Loucy (cell line): ENCODE measurements around the gene CDC42EP3.

ENCODE experiments used
- H2AFZ ChIP-seq: fragments of 200-600 bp; sonication (generic); 2 replicates; pipeline ENCODE4 v1.6.0; 2016; ENCODE audit warnings: antibody characterized with exemption, mild to moderate bottlenecking, low read length, moderate library complexity
- H3F3A ChIP-seq: fragments of 200-600 bp; 2 replicates; pipeline ENCODE4 v1.6.0; 2016; ENCODE audit warnings: antibody characterized with exemption, low read depth, mild to moderate bottlenecking
- H3K27me3 ChIP-seq: fragments of 200-600 bp; sonication (generic); 2 replicates; pipeline ENCODE4 v1.6.1; 2014; ENCODE audit warnings: low read length, mild to moderate bottlenecking; ENCODE audit not compliant: insufficient read depth, poor library complexity, severe bottlenecking
- H3K36me3 ChIP-seq: fragments of 200-600 bp; sonication (generic); 2 replicates; pipeline ENCODE4 v1.6.1; 2016; ENCODE audit warnings: low read length; ENCODE audit not compliant: insufficient read depth
- H3K4me1 ChIP-seq: fragments of 200-600 bp; sonication (generic); 2 replicates; pipeline ENCODE4 v1.5.1; 2014; ENCODE audit warnings: low read length, mild to moderate bottlenecking; ENCODE audit not compliant: insufficient read depth, poor library complexity, severe bottlenecking
- H3K4me2 ChIP-seq: fragments of 200-600 bp; sonication (generic); 2 replicates; pipeline ENCODE4 v1.6.0; 2014; ENCODE audit warnings: antibody characterized with exemption, low read length, low read depth, mild to moderate bottlenecking; ENCODE audit not compliant: poor library complexity, severe bottlenecking
- H3K4me3 ChIP-seq: fragments of 200-600 bp; sonication (generic); 2 replicates; pipeline ENCODE4 v1.5.1; 2014; ENCODE audit warnings: low read length, mild to moderate bottlenecking, mixed read lengths; ENCODE audit not compliant: poor library complexity, severe bottlenecking
- H3K79me2 ChIP-seq: fragments of 200-600 bp; sonication (generic); 2 replicates; pipeline ENCODE4 v1.6.1; 2014; ENCODE audit warnings: low read length; ENCODE audit not compliant: insufficient read depth
- H3K9ac ChIP-seq: fragments of 200-600 bp; sonication (generic); 2 replicates; pipeline ENCODE4 v1.6.0; 2014; ENCODE audit warnings: mild to moderate bottlenecking, low read depth, low read length, moderate library complexity; ENCODE audit not compliant: poor library complexity, severe bottlenecking
- H3K9me2 ChIP-seq: fragments of 200-600 bp; sonication (generic); replicated peaks from 2 replicates; pipeline ENCODE4 v1.6.1; 2016; ENCODE audit warnings: low read depth, low read length, mixed read lengths
- H3K9me3 ChIP-seq: fragments of 200-600 bp; sonication (generic); 2 replicates; pipeline ENCODE4 v1.6.1; 2014; ENCODE audit warnings: mild to moderate bottlenecking, antibody characterized with exemption, low read length, low read depth; ENCODE audit not compliant: insufficient read depth
- H4K20me1 ChIP-seq: fragments of 200-600 bp; sonication (generic); 2 replicates; pipeline ENCODE4 v1.6.0; 2014; ENCODE audit warnings: antibody characterized with exemption, low read length, mild to moderate bottlenecking; ENCODE audit not compliant: insufficient read depth, poor library complexity, severe bottlenecking
- EZH2phosphoT487 ChIP-seq: fragments of 200-600 bp; IDR thresholded peaks from 2 replicates; pipeline ENCODE4 v1.6.1; 2018; ENCODE audit warnings: antibody characterized with exemption, mild to moderate bottlenecking, moderate library complexity, borderline replicate concordance
- TF ChIP-seq, protein P1 (sequence below): fragments of 200-600 bp; sonication (generic); conservative IDR thresholded peaks from 2 replicates; pipeline ENCODE4 v1.5.1; 2014; ENCODE audit warnings: mild to moderate bottlenecking, antibody characterized with exemption, low read length

Gene CDC42EP3

DNA sequence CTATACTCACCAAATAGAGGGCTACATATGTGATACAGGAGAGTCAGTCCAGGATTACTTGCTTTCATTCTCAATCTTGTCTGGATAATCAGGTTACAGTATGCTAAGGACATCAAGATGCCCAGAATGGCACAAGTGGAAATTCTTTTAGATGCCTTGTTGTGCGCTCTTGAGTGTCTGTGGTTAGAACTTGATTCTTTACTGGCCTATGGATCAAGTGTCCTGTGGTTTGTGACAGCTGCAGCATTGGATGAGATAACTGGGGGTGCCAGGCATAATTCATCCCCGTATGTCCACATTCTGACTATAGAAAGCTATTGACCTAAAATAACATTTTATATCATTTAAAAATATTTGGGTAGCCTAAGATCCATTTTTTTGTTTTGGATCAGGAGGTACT lies 40.1 kb downstream of the CDC42EP3 start:
- no peak overlapping the region for H3K9ac ChIP-seq
- no peak overlapping the region for H2AFZ ChIP-seq
- no peaks in the 10 kb centered on the region for H3K27me3 ChIP-seq
- H3K4me3 ChIP-seq: no peak overlapping the region
- no peaks in the 10 kb centered on the region for H3K9me2 ChIP-seq
- no peaks in the 10 kb centered on the region for H4K20me1 ChIP-seq
- H3K4me1 ChIP-seq: peaks cover 40% of the 10 kb centered on the region
- H3K4me2 ChIP-seq: no peak overlapping the region
- no peaks in the 10 kb centered on the region for H3K79me2 ChIP-seq
- no peaks in the 10 kb centered on the region for H3K9me3 ChIP-seq
- TF ChIP-seq EZH2phosphoT487: no peak
- TF ChIP-seq, protein P1, sequence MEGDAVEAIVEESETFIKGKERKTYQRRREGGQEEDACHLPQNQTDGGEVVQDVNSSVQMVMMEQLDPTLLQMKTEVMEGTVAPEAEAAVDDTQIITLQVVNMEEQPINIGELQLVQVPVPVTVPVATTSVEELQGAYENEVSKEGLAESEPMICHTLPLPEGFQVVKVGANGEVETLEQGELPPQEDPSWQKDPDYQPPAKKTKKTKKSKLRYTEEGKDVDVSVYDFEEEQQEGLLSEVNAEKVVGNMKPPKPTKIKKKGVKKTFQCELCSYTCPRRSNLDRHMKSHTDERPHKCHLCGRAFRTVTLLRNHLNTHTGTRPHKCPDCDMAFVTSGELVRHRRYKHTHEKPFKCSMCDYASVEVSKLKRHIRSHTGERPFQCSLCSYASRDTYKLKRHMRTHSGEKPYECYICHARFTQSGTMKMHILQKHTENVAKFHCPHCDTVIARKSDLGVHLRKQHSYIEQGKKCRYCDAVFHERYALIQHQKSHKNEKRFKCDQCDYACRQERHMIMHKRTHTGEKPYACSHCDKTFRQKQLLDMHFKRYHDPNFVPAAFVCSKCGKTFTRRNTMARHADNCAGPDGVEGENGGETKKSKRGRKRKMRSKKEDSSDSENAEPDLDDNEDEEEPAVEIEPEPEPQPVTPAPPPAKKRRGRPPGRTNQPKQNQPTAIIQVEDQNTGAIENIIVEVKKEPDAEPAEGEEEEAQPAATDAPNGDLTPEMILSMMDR: no peak
- no peaks in the 10 kb centered on the region for H3F3A ChIP-seq
- no peaks in the 10 kb centered on the region for H3K36me3 ChIP-seq

DNA sequence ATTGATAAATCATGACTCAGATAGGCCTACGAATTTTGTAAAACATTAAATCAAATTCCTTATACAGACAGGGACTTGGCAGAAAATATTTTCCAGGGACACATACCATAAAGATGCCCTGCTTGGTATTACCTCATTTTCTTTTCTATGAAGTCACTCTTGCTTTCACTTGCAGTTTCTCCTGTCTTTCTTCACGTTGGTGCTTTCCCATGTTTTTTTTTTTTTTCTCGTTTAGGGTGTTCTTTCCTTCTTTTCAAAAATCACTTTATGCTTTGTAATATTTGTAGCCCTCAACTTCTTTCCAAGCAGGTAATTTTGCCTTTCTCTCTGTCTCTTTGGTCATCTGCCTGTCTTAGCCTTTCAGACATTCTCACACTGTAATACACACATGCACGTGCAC lies 40.7 kb downstream of the CDC42EP3 start:
- H3K9me2 ChIP-seq: no peaks in the 10 kb centered on the region
- no peak overlapping the region for H3K4me2 ChIP-seq
- no peaks in the 10 kb centered on the region for H4K20me1 ChIP-seq
- H3K9ac ChIP-seq: no peak overlapping the region
- TF ChIP-seq, protein P1: no peak
- TF ChIP-seq EZH2phosphoT487: no peak
- no peaks in the 10 kb centered on the region for H3F3A ChIP-seq
- no peaks in the 10 kb centered on the region for H3K9me3 ChIP-seq
- H3K4me3 ChIP-seq: no peak overlapping the region
- peaks cover 38% of the 10 kb centered on the region for H3K4me1 ChIP-seq
- H3K36me3 ChIP-seq: no peaks in the 10 kb centered on the region
- no peaks in the 10 kb centered on the region for H3K79me2 ChIP-seq
- H3K27me3 ChIP-seq: no peaks in the 10 kb centered on the region
- no peak overlapping the region for H2AFZ ChIP-seq

DNA sequence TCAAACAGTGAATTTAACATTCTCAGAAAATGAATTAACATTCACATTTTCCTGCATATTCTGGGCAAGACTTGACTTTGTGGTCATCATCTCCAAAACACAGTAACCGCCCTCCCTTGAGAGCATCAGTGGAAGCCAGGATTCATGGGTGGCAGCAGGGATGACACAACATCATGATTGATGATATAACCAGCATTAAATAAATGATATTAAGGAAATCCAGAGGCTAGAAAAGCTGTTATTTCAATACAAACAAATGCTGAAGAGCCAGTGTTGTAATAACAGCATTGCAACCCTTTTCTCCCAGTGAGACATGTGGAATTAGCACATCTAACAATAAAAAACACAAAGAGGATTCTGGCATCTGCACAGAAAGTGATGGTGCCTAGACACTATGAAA lies 41.1 kb downstream of the CDC42EP3 start:
- H3K4me3 ChIP-seq: no peak overlapping the region
- H3K4me1 ChIP-seq: peaks cover 39% of the 10 kb centered on the region
- no peak overlapping the region for H3K4me2 ChIP-seq
- no peaks in the 10 kb centered on the region for H4K20me1 ChIP-seq
- H3K9me2 ChIP-seq: no peaks in the 10 kb centered on the region
- TF ChIP-seq, protein P1: no peak
- TF ChIP-seq EZH2phosphoT487: no peak
- H3K9me3 ChIP-seq: no peaks in the 10 kb centered on the region
- H3K36me3 ChIP-seq: no peaks in the 10 kb centered on the region
- H3K79me2 ChIP-seq: no peaks in the 10 kb centered on the region
- H3K27me3 ChIP-seq: no peaks in the 10 kb centered on the region
- no peak overlapping the region for H3K9ac ChIP-seq
- no peaks in the 10 kb centered on the region for H3F3A ChIP-seq
- no peak overlapping the region for H2AFZ ChIP-seq
